Activated gamma-delta T cell treated with anti-CD3 and anti-CD28 coated beads, Interleukin-2, amount 50 U/mL, for 16 hours (primary cell): ENCODE results near the gene PDE7B.
A peak's percentile ranks its signal among the peaks of the same experiment; 100 is the strongest.

ENCODE experiments used
- DNase-seq: peaks from one replicate; pipeline ENCODE4 v3.0.0-alpha.2; 2020; ENCODE audit warnings: low read depth

Gene PDE7B

DNA sequence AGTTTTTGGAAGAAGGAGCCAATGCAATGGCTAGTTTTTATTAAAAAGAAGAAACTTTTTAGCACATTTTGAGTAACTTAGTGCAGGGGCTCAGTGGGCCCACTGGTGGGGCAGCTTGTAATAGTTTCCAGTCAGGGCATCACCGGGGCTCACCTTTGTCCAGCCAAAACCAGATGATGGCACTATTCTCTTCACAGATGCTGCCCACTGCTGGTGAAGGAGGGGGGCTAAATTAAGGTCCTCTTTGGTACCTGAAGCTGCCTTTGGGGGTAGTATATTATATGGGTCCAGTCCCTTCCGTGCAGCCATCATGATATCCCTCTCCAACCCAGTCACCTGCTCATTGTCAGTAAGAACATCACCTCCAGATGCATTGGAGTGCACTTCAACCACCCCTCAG, 182.9 kb downstream of the PDE7B start:
- DNase-seq, result no peak

DNA sequence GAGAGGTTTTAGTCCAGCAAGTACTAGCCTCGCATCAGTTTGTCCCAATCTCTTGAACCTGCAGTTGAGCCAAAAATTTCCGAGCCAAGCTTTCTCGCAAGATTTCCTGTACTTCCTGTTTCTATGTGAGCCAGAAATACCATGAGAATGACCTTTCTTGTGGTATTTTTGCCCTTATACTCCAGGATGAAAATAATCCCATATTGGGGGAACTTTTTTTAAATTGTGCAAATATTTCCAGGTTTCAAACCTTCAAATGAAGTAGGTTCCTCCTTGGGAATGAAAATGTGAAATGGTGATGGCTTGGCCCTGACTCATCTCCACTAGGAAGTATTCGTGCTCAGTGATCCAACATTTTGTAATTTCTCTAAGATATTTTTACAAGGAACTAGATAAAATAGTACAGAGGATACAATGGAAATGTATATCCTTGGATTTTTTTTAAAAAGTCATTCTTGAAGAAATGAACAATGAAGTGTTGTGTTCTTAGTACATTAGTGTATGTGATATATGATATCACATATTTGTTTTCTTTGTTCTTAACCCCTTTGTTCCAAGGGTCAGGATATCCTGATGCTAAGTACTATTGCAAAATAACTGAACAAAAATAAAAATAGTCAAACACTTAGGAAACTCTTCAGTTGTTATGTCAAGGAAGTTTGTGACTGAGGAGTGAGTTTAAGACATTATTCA, 184.0 kb downstream of the PDE7B start:
- DNase-seq, result no peak

- DNase-seq, result no peak
Observed at GRCh38 chr6:136036071-136036380, 184.5 kb downstream of the PDE7B start.

GRCh38 chr6:136036601-136037000, 185.1 kb downstream of the PDE7B start:
- DNase-seq, result no peak

DNA sequence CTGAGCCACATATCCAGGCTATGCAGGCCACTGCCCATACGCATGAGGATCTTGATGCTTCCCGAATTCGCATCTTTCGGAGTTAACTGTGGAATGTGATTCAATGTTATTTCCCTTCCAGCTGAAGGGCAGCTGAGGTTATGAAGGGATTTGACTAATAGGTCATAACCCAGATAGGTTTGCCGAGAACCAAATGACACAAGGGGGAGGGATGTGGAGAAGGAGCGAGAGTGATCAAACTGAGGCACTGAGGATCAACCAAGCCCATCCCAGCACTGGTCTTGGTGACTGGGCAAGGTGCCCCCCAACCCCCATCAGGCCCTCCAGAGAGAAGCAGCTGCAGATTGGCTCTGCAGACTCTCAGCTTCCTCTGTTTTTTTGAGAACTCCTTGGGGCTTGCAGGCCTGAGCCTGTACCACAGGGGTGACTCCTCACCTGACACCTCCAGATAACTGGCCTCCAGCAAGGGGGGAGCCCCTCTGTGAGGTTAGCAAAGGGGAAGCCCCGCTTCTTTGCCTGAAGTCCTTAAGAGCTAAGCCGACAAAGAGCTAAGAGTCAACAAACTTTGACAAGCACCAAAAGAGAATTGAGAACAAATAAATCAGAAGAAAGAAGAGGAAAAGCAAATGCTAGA, 185.9 kb downstream of the PDE7B start:
- peak; percentile 2 for DNase-seq

GRCh38 chr6:136037876-136038460, 186.5 kb downstream of the PDE7B start:
- no peak for DNase-seq

DNA sequence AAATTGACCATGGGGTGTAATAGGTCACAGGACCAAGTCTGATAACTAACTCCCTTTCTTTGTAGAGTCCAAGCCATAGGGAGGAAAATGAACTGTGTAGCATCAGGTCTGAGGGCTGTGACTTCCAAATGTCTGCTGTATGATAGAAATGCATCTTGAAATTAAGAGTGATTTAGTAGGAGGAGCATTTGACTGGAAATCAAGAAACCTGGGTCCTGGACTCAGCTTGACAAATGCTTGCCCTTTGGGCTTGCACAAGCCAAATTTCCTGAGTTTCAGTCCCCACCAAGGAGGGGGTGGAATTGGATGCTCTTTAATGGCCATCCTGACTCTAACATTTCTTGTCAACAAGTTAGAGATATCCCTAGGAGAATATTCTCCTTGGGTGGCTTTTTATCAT, 187.0 kb downstream of the PDE7B start:
- DNase-seq, result no peak

GRCh38 chr6:136039185-136039584, 187.7 kb downstream of the PDE7B start:
- DNase-seq, result no peak

DNA sequence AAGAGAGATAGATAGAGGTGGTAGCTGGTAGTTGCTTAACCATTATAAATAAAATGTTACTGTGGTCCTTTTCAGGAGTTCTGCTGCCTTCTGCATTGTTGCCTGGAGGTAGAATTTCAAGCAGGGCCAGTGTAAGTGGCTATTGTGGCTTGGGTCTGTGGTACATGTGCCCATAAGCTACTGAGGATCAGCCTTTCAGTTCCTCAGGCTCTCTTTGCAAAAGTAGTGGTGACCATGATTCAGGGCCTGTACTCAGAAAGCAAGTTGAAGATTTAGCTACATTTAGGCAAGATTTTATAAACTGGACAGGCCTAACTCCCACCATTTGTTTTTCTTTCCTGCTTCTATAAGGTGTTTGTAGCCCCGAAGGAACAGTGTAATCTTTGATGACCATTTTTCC, 199.0 kb downstream of the PDE7B start:
- DNase-seq, result no peak

- DNase-seq, result no peak
Observed at GRCh38 chr6:136051140-136051775, 199.8 kb downstream of the PDE7B start.

DNA sequence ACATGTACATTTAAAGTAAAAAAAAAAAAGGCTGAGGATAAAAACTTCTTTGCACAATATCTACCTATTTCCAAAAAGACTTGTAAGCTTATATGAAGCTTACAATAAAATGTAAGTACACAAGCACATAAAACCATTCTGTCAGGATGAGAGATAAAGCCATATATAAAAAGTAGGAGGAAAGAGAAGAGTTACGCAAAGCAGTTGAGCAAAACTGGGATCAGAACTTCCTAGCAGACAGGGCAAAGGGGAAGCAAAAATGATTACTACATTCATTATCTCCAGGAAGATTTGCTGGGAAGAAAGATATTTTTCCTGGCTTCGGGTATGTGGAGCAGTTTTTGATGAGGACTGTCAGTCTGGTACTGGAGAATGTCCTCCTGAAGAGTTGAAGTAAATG, 200.5 kb downstream of the PDE7B start:
- DNase-seq, result no peak

DNA sequence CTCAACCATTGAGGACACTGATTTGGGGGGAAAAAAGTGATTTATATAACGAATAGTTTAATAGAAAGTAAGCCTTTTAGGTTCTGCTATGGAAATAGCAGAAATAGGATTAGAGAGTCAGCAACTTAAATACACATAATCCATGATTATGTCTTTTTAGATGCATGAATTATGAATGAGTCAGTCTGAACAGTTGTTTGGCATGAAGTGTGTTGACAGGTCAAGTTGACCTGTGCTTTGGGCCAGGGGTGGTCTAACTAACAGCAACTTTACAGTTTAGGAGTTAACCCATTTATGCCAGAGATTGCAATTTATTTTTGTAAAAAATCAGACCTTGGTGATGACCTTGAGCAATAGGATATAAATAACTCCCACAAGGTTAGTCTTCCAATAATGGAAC, 207.4 kb downstream of the PDE7B start:
- DNase-seq, result no peak

GRCh38 chr6:136059308-136059707, 207.8 kb downstream of the PDE7B start:
- no peak for DNase-seq

DNA sequence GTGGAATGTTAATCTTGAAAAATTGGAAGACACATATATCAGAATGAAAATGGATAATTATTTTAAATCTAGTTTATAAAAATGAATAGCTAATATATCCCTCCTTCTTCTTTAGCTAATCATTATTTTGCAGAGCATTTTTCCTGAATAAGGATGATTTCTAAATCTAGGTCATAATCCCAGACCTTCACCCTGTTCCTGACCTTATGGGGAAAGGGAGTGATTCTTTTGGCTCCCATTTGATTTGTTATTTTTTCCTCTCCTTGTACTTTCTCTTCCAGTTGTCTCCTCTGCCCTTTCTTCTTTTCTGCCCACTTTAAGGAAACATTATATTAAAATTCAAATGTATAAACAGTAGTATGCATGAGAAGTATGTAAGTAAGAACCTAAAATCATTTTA, 208.6 kb downstream of the PDE7B start:
- no peak for DNase-seq

DNA sequence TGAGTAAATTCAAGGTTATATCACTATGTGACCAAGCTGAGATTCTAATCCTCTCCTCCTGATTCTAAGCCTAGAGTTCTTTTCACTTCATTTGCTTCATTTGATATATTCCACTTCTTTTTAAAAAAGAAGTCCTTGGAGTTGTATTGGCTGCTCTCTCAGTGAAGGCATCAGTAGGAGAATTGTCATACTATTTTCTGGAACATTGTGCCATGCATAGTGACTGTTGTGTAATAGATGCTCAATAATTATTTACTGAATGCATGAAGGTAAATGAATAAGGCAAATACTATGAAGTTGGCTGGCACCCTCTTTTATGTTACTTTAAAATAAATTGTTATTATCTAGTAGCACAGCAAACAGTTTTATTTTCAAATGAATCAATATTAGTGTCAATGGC, 209.3 kb downstream of the PDE7B start:
- no peak for DNase-seq

DNA sequence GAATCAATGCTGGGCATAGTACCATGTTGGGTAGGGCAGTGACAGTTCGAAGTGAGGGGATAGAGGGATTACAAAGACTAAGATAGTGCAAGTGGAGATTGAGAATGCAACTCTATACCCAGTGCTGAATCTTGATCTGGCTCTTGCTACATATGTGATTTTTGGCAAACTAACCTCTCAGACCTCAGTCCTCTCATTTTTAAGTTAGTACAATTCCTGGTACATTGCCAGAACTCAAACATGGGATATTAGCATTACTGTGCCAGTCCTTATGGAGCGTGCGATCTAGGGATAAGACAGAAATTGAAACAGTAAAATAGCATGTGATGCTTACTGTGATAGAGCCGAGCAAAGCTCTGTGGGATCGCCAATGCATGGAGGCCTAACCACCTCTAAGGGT, 210.2 kb downstream of the PDE7B start:
- no peak for DNase-seq

DNA sequence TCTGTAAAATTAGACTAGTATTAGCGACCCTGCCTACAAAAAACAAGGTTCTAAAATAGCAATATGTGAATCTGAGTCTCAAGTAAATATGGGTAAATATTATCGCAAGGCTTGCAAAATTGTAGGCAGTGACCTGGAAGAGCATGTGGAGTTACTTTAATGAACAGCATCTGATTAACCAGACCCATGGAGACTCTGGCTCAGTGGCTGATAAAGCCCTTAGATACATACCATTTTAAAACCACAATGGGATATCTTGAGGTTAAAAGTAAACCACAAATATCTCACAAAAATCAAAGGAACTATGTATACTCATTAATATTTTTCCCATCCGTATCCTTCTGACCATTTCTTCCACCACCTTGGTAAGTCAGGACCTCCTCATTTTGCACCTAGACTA, 211.6 kb downstream of the PDE7B start:
- no peak for DNase-seq

GRCh38 chr6:136066005-136066404, 214.5 kb downstream of the PDE7B start:
- no peak for DNase-seq

DNA sequence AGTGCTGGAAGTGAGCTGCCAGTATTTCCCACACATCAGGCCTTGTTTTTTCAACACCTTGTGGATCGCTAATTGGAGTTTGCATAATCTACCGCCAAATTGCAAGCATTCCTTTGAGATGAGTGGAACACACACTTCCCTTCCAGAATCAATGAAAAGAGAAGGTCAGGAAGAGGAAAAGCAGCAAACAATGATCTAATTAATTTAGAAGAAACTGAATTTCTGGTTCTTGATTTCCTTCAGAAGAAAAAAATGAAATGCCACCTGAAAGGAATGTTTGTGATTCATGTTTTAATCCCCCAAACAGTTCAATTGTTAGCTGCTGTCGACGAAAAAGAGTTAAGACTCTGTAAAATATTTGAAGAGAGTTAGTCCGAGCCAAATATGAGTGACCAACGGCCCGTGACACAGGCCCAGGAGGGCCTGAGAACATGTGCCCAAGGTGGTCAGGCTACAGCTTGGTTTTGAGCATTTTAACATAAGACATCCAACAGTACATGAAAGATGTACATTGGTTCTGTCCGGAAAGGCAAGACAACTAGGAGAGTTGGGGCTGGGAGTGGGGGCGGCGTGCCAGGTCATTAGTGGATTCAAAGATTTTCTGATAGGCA, 216.3 kb downstream of the PDE7B start:
- DNase-seq, result no peak

DNA sequence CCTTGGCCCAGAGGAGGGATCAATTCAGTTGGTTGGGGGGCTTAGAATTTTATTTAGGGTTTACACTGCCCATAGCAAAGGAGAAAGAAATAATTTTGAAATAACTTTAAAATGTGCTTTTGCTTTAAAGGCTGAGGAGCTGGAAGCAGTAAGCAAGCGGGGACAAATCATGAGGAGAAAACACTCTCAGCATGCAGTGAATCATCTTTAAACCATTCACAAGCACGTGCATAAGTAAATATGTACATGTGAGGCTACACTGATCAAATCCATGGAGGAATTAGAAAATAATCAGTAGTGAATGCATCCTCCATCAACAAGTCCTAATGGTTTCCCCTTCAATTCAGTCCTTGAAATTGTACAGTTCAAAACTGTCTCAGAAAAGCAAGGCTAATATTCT, 217.6 kb downstream of the PDE7B start:
- DNase-seq, result no peak

GRCh38 chr6:136070815-136071214, 219.3 kb downstream of the PDE7B start:
- no peak for DNase-seq

GRCh38 chr6:136072691-136073090, 221.2 kb downstream of the PDE7B start:
- DNase-seq, result no peak

DNA sequence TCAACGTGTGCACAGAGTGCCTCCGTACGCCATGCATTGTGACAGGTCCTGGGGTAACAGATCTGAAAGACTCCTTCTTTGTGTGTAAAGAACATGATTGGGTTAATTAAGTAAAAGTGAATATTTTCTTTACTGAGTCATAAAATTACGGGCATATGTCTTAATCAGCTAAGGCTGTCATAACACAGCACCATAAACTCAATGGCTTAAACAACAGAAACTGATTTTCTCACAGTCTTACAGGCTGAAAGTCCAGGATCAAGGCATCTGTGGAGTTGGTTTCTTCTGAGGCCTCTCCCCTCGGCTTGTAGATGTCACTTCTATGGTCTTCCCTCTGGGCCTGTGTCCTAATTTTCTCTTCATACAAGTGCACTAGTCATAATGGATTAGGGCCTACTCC, 221.7 kb downstream of the PDE7B start:
- no peak for DNase-seq
